Endothelial cell (in vitro differentiated cells): Measurements from ENCODE around the gene NINJ1. TPM values are rescaled to one million over a fixed set of nuclear protein-coding genes. Genes with fewer than 3 reads are reported as not detected.

ENCODE experiments used
- DNase-seq: peaks from one replicate; pipeline ENCODE4 v3.0.0; 2021; ENCODE audit warnings: low spot score
- H3K27ac Mint-ChIP-seq: one replicate; pipeline ENCODE4 v1.8.0; 2021; ENCODE audit warnings: mixed read lengths, inconsistent platforms; ENCODE audit not compliant: unreplicated experiment
- H3K27me3 Mint-ChIP-seq: one replicate; pipeline ENCODE4 v1.8.0; 2021; ENCODE audit warnings: mild to moderate bottlenecking, moderate library complexity, mixed read lengths, inconsistent platforms; ENCODE audit not compliant: unreplicated experiment
- H3K36me3 Mint-ChIP-seq: one replicate; pipeline ENCODE4 v1.8.0; 2021; ENCODE audit warnings: mild to moderate bottlenecking, low read depth, mixed read lengths, inconsistent platforms; ENCODE audit not compliant: unreplicated experiment
- H3K4me1 Mint-ChIP-seq: one replicate; pipeline ENCODE4 v1.8.0; 2021; ENCODE audit warnings: mild to moderate bottlenecking, mixed read lengths, inconsistent platforms; ENCODE audit not compliant: unreplicated experiment
- H3K4me3 Mint-ChIP-seq: one replicate; pipeline ENCODE4 v1.8.0; 2021; ENCODE audit warnings: mild to moderate bottlenecking, mixed read lengths, inconsistent platforms; ENCODE audit not compliant: unreplicated experiment
- H3K9me3 Mint-ChIP-seq: one replicate; pipeline ENCODE4 v1.8.0; 2021; ENCODE audit warnings: mixed read lengths, inconsistent platforms; ENCODE audit not compliant: unreplicated experiment
- CTCF ChIP-seq: fragments of 200-600 bp; sonication (generic); IDR thresholded peaks from one replicate; pipeline ENCODE4 v1.5.0; 2021; ENCODE audit warnings: antibody characterized with exemption; ENCODE audit not compliant: unreplicated experiment
- total RNA-seq: library from RNA; stranded (reverse); fragmentation: NEBNext Ultra II Directional; extraction: Animal tissue kit (Norgen Biotek cat#: 25700); gene quantifications from one replicate; pipeline ENCODE4 v1.2.1, GENCODE V29; 2021; ENCODE audit not compliant: unreplicated experiment

NINJ1 gene
- total RNA-seq, 1 donor from 2014 or later, result 34.2 TPM

- no peak for DNase-seq
- TF ChIP-seq CTCF, result no peak
- Mint-ChIP-seq H3K27me3 (peaks cover 14% of the 10 kb centered on the region), H3K27ac (no peak overlapping the region), H3K4me3 (peak overlapping the region; percentile 76), H3K4me1 (peaks cover 39% of the 10 kb centered on the region), H3K9me3 (no peaks in the 10 kb centered on the region), H3K36me3 (no peaks in the 10 kb centered on the region)
Measured at GRCh38 chr9:93132946-93133680, 938 bp downstream of the NINJ1 start.

GRCh38 chr9:93132287-93132927, 1.6 kb downstream of the NINJ1 start:
- Mint-ChIP-seq H3K27me3 (peaks cover 15% of the 10 kb centered on the region), H3K4me1 (peaks cover 43% of the 10 kb centered on the region), H3K27ac (no peak overlapping the region), H3K36me3 (no peaks in the 10 kb centered on the region), H3K9me3 (no peaks in the 10 kb centered on the region), H3K4me3 (no peak overlapping the region)
- DNase-seq, result no peak
- no peak for TF ChIP-seq CTCF

- no peak for TF ChIP-seq CTCF
- no peaks in the 10 kb centered on the region for H3K36me3 Mint-ChIP-seq
- H3K4me3 Mint-ChIP-seq, result no peak overlapping the region
- peak overlapping the region; percentile 75 for H3K27ac Mint-ChIP-seq
- DNase-seq, result no peak
- H3K4me1 Mint-ChIP-seq, result peaks cover 49% of the 10 kb centered on the region
- H3K27me3 Mint-ChIP-seq, result peaks cover 17% of the 10 kb centered on the region
- no peaks in the 10 kb centered on the region for H3K9me3 Mint-ChIP-seq
Measured at GRCh38 chr9:93131599-93132286, 2.3 kb downstream of the NINJ1 start.

GRCh38 chr9:93130861-93131481, 3.1 kb downstream of the NINJ1 start:
- no peak for TF ChIP-seq CTCF
- H3K36me3 Mint-ChIP-seq, result no peaks in the 10 kb centered on the region
- DNase-seq, result peak; percentile 59
- H3K4me1 Mint-ChIP-seq, result peaks cover 53% of the 10 kb centered on the region
- H3K27me3 Mint-ChIP-seq, result peaks cover 17% of the 10 kb centered on the region
- no peaks in the 10 kb centered on the region for H3K9me3 Mint-ChIP-seq
- no peak overlapping the region for H3K4me3 Mint-ChIP-seq
- peak overlapping the region; percentile 75 for H3K27ac Mint-ChIP-seq
